Stimulated activated CD4-positive, alpha-beta T cell treated with anti-CD3 and anti-CD28 coated beads, Interleukin-2, amount 100 ng/mL, for 48 hours (primary cell): Measurements from ENCODE around the gene PPP1R7.

Source experiments
- DNase-seq, 2 donors: peaks; one replicate each; pipeline ENCODE4 v3.0.0-alpha.2; 2020

The PPP1R7 gene

DNA sequence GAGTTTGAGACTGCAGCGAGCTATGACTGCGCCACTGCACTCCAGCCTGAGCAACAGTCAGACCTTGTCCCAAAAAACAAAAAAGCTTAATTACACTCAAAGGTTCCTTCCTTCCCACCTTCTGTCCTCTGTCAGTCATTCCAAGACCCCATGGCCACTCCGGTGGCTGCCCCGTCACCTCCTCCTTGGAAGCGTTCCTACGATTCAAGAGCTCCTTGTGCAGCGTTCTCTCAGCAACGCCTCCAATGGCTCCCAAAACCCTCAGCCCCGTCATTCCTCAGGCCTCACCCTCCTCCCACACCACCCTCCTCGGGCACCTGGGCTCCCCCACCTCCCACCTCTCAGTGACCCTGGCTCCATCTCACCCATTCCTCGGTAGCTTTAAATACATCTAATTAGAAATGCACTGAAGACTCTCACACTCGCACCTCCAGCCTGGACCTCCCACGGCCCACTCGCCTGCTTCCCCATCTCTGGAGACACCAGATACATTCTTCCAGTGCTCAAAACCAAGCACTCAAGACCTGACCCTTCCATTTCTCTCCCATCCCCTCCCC, 9.0 kb upstream of the PPP1R7 start:
- no peak for DNase-seq

DNA sequence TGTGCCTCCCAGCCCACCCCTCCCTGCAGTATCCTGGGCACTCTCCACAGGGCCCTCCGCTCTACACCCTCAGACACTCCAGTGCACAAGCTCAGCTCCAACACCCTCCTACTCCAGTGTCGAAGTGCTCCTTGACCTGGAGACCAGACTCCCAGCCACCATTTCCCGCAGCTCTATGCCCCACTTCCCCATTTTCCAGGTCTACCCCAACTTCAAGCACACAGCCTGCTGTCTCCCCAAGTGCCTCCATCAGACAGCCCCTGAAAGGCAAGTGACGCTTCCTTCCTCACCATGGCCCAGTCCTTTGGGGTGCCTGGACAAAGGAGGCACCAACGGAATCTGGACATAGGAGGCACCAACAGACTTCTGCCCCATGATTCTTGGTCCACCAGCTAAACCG, 8.2 kb upstream of the PPP1R7 start:
- DNase-seq: no peak

DNA sequence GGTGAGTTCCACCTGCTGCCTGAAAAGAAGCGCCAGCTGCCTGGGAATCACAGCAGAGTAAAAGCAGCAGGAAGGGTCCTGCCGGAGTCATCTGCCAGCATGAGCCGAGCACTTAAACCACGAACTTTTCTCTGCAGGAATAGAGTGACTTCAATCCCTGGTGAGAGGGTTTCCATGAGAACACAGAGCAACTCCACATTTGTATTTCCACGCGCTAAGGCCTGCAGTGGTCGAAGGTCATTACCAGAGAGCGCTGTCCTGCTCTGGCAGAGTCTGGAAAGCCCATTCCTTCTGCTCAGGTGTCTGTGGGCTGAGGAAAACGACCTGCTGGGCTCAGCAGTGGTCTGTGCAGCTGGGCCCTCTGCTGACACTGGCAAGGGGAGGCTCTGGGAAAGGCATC, 7.7 kb upstream of the PPP1R7 start:
- no peak for DNase-seq

DNA sequence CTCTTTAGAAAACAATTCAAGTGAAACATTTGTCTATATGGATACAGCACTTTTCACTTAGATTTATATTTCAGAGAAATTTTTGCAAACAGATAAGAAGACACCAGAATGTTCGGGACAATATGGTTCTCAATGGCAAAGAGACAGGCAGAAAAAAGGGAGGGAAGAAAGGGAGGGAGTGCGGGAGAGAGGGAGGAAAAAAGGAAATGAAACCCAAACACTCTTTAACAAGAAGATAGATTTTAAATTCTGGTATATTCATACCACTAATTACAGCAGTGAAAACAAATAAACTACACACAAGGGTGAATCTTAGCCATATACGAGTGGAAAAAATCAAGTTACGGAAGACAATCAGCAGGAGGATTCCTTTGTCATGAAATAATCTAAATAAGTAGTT, 4.0 kb upstream of the PPP1R7 start:
- no peak for DNase-seq

DNA sequence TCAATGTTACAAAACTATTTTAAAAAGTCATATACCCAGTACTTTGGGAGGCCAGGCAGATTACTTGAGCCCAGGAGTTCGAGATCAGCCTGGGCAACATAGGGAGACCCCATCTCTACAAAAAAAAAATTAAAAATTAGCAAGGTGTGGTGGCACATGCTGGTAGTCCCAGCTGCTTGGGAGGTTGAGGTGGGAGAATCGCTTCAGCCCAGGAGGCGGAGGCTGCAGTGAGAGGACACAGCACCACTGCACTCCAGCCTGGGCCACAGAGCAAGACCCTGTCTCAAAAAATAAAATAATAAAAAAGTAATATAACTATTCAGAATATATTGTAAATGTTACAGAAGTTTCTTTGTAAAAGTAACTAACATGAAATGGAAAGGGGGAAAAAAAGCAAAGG, 2.9 kb upstream of the PPP1R7 start:
- DNase-seq: no peak

DNA sequence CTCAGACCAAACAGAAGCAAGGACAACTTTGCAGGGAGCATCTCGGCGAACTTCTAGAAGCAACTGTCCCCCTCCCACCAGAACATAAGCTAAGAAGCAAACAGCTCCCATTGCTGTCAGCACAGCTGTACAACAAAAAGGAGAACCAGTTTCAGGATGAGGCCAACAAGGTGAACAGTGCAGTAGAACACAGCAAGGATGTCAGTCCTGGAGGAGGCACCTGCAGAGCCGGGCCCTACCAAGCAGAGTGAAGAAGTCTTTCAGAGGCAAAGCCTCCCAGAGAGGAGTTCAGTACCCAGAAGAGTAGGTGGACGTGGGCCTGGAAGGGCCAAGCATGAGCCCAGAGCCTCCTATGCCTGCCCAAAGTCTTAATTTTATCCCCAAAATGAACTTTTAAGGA, 2.0 kb upstream of the PPP1R7 start:
- DNase-seq: no peak

DNA sequence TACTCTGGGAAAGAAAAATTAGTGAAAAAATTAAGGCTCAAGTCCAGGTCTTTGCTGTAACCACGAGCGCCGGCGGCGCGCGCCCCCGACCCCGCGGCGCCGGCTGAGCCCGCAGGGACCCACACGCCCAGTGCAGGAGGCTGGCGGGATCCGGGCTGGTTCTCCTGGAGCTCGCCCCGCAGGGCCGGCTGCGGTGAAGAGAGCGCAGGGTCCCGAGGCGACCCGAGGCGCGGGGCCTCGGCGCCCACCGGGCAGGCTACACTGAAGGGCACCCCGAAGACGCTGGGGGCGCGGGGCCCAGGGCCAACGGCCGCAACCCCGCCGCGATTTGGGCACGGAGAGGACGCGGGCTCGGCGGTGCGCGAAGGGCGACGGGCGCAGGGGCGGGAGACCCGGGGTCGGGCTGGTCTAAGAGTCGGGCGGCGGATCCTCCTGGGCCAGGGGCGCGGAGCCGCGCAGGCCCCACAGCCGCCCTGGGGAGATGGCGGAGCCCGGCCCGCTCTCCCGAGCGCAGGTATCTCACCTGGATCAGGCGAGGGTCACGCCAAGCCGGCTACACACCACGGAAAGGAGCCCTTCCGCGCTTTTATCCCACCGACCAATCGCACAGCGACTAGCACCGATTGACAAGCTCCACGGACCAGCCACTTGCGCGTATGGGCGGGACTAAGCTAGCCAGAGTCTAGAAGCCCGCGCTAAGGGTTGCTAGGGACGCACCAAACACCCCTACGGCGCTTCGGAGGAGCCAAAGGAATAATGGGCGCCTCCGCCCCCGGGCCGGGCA, 1.2 kb upstream of the PPP1R7 start, which contains the start of gene PASK:
PASK (minus strand) TSS at position 582 of the 784 bp plus-strand sequence. CDS start 6,440 bp downstream, outside the sequence.
- peak; percentile 86 to 87 for DNase-seq

DNA sequence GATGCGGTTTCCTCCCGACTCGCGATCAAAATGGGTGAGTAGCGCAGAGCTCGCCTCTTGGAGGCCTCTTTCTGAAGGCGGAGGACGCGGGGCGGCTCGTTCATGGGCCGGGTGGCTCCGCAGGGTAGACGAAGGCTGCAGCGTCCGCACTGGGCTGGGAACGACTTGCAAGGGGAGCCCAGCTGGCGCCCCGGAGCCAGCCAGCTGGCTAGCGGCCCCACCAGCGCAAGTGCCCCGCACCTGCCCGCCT, 667 bp upstream of the PPP1R7 start:
- no peak for DNase-seq

DNA sequence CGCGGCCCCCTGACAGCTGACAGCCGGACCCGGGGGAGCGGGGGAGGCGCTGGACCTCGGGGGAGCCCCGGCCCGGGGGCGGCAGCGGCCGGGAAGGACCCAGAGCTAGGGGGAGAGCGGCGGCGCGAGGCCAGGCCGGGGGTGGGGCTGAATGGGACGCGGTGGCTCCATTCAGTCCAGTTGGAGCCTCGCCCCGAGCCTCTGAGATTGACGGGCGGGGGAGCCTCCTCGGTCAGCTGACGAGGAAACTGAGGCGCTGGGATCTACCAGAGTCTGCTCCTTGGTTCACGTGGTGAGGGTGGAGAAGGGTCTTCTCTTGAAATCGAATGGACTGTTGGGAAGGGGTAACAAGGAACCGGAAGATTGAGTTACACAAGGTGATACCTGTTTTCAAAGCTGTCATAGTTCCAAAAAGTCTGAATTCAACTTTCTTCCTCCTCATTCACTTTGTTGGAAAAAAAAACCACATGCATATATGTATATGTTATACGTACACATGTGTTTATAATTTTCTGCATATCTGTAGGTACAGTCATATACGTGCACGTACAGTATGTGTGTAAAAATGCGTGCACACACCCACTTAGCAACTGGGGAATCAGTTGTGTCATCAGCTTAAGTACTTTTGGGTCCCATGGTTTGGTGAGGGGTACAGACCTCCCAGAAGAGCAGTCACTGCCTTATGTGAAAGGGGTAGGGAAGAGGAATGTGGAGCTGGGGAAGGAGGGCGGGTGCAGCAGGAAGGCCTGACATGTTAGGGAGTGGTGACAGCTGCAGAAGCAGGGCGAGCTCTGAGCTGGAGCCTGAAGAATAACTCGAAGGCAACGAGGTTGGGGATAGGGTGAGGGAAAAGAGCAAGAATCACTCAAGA, 628 bp downstream of the PPP1R7 start:
- DNase-seq: no peak

DNA sequence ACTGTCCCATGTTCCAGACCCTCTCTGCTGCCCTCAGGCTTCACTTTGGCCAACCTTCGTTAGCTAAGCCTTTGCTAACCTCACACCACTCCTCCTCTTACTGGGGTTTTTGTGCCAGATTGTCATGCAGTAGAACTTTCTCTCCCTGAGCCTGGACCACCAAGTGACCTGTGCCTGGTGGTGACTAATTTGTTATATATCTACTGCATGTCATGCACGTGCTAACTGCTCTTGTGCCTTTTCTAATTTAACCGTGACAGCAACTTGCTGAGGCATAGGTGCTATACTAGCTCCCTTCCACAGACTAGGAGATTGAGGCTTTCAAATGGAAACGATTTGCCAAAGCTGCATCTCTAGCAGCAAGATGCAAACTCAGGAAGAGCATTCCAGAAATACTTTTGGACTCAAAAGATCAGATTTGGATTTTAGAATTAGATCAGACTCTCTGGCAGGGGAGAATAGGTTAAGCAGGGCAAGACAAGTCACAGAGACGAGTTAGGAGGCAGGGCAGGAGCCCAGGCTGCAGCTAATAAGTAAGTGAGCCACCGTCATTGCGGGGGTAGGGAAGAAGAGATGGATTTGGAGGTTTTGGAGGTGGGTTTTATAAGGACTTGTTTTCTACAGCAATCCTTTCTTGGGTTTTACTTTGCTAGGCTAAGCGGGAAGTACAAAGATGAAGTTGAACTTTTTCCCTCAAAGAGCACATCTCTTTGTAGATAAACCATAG, 1.8 kb downstream of the PPP1R7 start:
- no peak for DNase-seq

DNA sequence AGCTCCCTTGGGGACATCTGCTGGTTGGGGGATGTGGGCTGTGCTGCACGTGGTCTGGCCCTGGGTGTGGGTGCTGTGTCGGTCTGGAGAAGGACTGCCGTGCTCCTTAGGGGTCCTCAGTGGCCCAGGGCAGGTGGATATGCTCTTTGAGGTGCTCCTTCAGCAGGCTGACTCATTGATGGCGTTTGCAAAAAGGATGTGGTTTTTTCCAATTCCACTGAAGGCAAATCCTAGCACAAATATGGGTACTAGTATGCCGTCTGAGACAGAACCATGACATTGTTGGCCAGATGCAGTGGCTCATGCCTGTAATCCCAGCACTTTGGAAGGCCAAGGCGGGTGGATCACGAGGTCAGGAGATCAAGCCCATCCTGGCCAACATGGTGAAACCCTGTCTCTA, 3.3 kb downstream of the PPP1R7 start:
- no peak for DNase-seq

DNA sequence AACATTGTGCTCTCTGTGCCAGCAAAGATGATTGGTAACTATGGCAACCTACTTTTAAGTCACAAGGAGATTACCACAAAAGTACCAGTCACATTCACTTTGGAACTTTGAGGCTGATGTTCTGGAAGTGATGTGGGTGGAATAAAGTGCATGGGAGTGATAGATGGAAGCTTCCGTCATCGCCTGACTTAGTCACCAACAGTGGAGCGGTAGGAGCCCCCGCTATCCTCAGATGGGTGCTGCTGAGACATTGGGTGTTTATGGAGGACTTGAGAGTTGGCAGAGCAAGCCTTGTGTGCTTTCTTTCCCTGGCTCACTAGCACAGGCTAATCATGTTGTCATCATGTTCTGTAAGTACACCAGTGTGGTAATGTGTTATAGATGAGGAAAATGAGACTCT, 4.6 kb downstream of the PPP1R7 start:
- peak; percentile 15 to 19 for DNase-seq

DNA sequence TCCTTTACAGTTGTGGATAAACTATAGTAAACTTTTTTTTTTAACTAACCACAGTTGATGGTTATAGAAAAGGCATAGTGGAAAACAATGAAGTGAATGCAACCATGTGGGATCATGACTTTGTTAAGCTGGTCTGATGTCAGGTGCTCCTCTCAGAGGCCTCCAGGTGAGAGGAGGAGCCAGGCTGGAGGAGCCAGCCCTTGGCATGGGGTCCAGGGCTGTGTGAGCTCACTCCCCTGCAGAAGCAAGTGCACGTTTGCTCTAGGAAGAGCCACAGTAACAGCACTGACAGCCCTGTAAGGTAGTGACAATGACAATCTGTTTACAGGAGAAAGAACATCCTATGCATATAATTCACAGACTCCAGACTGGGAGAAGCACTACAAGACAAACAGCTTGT, 5.7 kb downstream of the PPP1R7 start:
- DNase-seq: no peak

DNA sequence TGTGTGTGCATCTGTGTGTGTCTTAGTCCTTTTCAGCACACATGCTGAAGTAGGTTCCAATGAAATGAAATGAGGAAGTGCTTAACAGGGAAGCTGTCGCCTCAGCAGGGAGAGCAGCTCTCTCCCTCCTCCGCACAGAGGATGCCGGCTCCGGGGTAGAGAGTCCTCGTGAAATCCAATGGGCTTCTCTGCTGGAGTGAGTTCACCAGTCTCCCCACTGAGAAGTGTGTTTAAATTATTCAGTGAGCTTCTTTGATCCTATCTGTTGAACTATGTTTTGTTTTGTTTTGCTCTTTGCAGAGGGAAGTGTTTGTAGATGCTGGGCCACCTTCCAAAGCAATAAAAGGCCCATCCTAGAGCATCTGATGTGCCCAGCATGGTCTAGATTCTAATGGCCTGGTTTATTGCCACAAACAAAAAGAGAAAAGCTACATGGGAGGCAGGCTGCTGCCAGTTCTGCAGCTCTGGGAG, 6.7 kb downstream of the PPP1R7 start:
- no peak for DNase-seq

DNA sequence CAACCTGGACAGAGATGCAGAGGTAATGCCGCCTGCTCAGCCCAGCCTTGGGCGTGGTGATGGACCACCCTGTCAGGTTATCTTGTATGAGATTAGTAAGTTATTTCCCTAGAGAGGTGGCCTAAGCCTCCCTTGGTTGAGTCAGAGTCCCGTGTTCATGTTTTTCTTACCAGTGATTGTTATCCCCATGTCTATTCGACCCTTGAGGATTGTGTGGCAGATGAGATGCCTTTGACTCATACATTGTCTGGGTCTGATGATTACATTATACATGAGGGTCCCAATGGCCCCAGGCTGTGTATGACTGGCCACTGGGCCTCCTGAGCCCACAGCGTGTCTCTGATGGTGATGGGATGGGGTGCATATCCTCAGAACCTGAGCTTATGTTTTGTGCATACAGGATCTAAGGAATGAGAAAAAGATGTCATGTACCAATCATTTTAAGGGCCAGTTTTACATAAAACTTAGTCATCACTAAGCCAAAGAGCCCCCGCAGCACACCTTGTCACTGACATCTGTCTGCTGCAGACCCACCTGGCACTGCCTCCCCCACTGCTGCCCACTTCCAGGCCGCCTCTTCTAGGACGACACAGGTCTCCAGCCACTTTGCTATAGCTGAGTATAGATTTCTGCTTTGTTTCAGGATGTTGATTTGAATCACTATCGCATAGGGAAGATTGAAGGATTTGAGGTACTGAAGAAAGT, 7.7 kb downstream of the PPP1R7 start:
- no peak for DNase-seq

DNA sequence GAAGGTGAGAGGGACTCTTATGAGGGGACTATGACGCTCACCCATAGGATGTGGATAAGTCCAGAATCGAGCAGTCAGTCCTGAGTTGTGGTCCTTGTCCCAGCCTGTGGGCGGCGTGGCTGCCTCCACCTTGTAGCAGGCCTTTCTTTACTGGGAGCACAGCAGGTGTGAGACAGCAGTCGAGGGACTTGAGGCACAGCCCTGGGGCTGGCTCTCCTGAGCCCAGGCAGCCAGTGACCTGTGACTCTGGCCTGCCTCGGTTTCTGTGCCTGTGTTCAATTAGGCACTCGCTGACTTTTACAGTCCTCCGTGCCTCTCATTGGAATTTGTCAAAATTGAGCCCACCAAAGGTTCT, 8.3 kb downstream of the PPP1R7 start:
- no peak for DNase-seq

DNA sequence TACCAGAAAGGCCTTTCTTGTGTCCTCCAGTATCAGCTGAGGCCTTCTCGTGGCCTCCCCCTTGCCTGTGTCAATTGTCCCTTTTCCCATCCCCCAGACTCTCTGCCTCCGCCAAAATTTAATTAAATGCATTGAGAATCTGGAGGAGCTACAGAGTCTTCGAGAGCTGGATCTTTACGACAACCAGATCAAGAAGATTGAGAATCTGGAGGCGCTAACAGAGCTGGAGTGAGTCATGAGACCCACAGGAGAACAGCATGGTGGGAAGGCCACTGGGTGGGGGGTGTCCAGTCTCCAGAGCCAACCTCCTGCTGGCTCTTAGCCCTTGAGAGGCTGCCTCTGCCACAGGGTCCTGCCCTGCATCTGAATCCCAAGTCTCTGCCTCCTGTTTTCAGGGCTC, 8.8 kb downstream of the PPP1R7 start:
- DNase-seq: no peak

DNA sequence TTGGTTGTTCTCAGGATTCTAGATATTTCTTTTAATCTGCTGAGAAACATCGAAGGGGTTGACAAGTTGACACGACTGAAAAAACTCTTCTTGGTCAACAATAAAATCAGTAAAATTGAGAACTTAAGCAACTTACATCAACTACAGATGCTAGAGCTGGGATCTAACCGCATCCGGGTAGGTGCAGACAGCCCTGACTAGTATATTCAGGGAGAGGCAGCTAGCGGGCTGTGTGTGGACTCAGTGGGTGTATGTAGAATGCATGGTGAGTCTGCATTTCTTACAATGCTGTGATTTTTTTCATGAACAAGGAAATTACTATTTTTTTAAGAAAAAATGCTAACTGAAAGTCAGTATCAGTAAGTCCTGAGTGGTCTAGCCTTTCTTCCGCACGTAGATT, 10.1 kb downstream of the PPP1R7 start:
- no peak for DNase-seq

DNA sequence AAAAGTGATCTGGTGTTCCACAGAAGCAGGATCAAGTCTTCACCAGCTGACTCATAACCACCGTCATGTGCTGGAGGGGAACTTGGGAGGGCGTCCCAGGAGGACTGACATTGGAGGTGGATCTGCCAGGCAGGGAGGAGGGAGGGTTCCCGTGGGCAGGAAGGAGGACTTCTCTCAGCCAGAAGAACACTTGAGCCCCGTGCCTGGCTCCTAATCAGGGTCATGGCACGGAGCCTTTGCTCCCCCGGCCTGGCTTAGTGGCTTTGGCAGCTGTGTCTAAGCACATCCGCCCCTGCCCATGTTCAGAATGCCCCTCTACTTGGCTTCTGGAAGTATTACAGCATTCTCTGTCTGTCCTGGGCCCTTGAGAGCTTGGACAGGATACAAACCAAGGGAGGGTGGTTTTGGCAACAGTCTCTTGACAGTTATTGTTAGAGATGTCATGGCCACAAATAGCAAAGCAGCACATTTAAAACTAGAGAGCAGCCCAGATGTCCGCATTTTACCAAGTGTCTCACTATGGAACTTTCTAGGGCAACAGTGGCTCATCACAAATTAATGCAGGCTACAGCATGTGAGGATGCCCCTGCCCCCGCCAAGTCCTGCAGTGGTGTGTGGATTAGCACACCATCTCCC, 11.5 kb downstream of the PPP1R7 start:
- DNase-seq: no peak

DNA sequence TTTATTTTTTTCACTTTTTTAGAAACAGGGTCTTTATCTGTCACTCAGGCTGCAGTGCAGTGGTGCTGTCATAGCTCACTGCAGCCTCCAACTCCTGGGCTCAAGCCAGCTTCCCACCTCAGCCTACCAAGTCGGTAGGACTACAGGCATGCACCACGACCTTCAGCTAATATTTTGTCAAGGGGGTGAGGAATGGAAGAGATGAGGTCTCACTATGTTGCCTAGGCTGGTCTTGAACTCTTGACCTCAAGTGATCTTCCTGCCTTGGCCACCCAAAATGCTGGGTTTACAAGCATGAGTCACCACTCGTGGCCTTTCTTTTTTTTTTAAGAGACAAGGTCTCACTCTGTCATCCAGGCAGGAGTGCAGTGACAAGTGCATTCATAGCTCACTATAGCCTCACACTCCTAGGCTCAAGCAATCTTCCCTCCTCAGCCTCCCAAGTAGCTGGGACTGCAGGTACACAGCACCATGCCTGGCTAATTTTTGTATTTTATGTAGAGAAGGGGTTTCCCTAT, 13.4 kb downstream of the PPP1R7 start:
- no peak for DNase-seq

DNA sequence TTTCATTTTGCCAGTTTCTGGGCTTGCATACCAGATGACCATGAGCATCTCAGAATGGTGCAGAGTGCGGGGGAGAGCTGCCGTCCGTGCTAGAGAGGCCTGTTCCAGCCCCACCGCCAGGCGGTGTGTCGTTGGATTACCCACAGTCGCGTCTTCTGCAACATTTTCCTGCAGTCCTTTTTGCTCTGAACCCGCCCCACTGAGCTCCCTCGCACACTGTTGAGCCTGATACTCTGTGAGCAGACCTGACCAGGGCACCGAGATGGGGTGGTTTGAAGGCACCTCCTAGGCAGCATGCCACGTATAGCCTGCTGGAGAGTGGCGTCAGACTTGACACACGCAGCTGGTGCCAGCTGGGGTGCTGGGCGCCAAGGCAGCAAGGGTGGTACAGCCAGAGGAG, 18.1 kb downstream of the PPP1R7 start:
- DNase-seq: no peak

DNA sequence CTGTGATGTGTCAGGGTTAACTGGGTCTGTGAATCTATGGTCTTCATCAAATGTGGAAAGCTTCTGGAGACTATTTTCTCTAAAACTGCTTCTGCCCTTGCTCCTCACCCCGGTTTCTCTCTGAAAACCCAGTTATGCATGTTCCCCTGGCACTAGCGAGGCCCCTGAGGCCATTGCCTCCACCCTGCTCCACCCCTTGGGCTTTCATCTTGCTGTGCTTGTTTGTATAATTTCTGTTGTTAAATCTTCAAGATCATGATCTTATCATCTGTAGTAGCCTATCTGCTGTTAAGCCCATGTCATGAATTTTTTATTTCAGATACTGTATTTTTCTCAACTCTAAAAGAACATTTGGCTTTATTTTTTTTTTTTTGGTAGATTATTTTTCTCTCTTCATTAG, 23.3 kb downstream of the PPP1R7 start:
- DNase-seq: no peak
